Aorta (tissue), 5 donors: ENCODE results near the gene TNS4. TPM values are rescaled to one million over a fixed set of nuclear protein-coding genes. Genes with fewer than 3 reads are reported as not detected.

Source experiments
- ATAC-seq: fragments of 200-7000 bp; cut with Tn5 transposase; one replicate; pipeline ENCODE4 v1.9.1; 2022; ENCODE audit warnings: moderate library complexity; ENCODE audit not compliant: low FRiP score
- DNase-seq, 2 donors: peaks; one replicate each; pipeline ENCODE4 v3.0.0-alpha.2; 2020
- H3K27ac ChIP-seq, 2 donors: one replicate each; pipeline ENCODE4 v1.5.1; 2013; ENCODE audit warnings: low read length in 2 of 2, mild to moderate bottlenecking in 2 of 2, moderate library complexity in 2 of 2, control low read depth in 1 of 2, inconsistent platforms in 1 of 2, low read depth in 1 of 2
- H3K27me3 ChIP-seq, 2 donors: one replicate each; pipeline ENCODE4 v1.6.1; 2013; ENCODE audit warnings: control low read depth in 1 of 2, low read length in 1 of 2, mild to moderate bottlenecking in 1 of 2, moderate library complexity in 1 of 2; ENCODE audit not compliant: insufficient read depth in 2 of 2, control insufficient read depth in 1 of 2
- H3K36me3 ChIP-seq, 2 donors: one replicate each; pipeline ENCODE4 v1.6.1; 2013; ENCODE audit warnings: control low read depth in 1 of 2, low read length in 1 of 2, mild to moderate bottlenecking in 1 of 2; ENCODE audit not compliant: insufficient read depth in 2 of 2, control insufficient read depth in 1 of 2
- H3K4me1 ChIP-seq, 2 donors: one replicate each; pipeline ENCODE4 v1.6.1; 2013; ENCODE audit warnings: low read length in 2 of 2, control low read depth in 1 of 2, mild to moderate bottlenecking in 1 of 2, moderate library complexity in 1 of 2; ENCODE audit not compliant: insufficient read depth in 2 of 2, control insufficient read depth in 1 of 2
- H3K4me3 ChIP-seq, 2 donors: one replicate each; pipeline ENCODE4 v1.5.1; 2013; ENCODE audit warnings: low read length in 2 of 2, control low read depth in 1 of 2, mild to moderate bottlenecking in 1 of 2
- H3K9me3 ChIP-seq: one replicate; pipeline ENCODE4 v1.6.1; 2013; ENCODE audit warnings: mild to moderate bottlenecking, low read length; ENCODE audit not compliant: control insufficient read depth
- WGBS, 2 donors: extraction: QIAGEN DNeasy Blood & Tissue Kit; methylation state at CpG; one replicate each; pipeline ENCODE4 v1.1.7; 2013; 5-methylcytosine and 5-hydroxymethylcytosine counted together
- intact Hi-C, 2 donors: fragments of 100-400 bp; cut with DNase I; formaldehyde crosslinking; loops; one replicate each; pipeline versions ENCODE4 v1.14.2 to v1.15.0; 2022
- polyA plus RNA-seq, 2 donors: library from polyadenylated mRNA; stranded (reverse); fragments of 200-250 nt; gene quantifications; one replicate each; pipeline ENCODE4 v1.2.3, GENCODE V29; 2013
- total RNA-seq, 2 donors: library from RNA; stranded (reverse); fragmentation: NEBNext Ultra II Directional; extraction: Animal tissue kit (Norgen Biotek cat#: 25700); gene quantifications; one replicate each; pipeline ENCODE4 v1.2.1, GENCODE V29; 2021
- donor health status: healthy with polysubstance abuse.
- donor health status: Bipolar disorder and iron deficiency.
- donor health status: DM: no; HTN: no; CAD: no.
- donor health status: DM: no; HTN: no; CAD: no.
- donor health status: DM: yes; HTN: yes; CAD: no.

The TNS4 gene
- total and polyA plus RNA-seq, 4 donors, result 0.05 to 0.39 TPM; not detected in 2

DNA sequence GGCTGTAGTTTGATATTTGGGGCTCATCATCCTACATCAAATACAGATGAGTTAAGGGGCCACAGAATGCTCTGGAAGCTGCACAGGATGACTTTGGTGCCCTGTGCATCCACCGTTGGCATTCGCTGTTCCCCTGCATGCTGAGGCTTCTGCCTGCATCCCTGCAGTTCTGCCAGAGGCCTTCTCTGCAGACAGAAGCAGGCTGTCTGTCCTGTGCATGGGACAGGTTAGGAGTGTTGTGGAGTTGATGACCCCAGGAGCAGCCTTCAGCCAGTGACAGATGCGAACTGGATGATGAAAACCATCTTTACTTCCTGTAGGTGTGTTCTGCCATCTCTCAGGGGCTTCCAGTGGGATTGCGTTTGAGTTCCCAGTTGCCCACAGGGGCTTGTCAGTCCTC, 13.6 kb upstream of the TNS4 start:
- H3K36me3 ChIP-seq, result no peaks in the 10 kb centered on the region
- no peak overlapping the region for H3K4me3 ChIP-seq
- DNase-seq (peak in 1 of 2 donors; percentile 36), ATAC-seq (no peak)
- H3K27ac ChIP-seq, result no peak overlapping the region
- no peaks in the 10 kb centered on the region for H3K4me1 ChIP-seq
- H3K9me3 ChIP-seq, result no peaks in the 10 kb centered on the region
- intact Hi-C loops, result no loop called here
- no peaks in the 10 kb centered on the region for H3K27me3 ChIP-seq
- 94% methylated on average over 4 of the region's 4 CpGs for WGBS, 2 donors

- intact Hi-C loops, result no loop called here
- Histone ChIP-seq H3K36me3 (no peaks in the 10 kb centered on the region), H3K9me3 (no peaks in the 10 kb centered on the region), H3K27ac (no peak overlapping the region), H3K4me3 (no peak overlapping the region), H3K27me3 (no peaks in the 10 kb centered on the region), H3K4me1 (no peaks in the 10 kb centered on the region)
- DNase-seq (peak in 1 of 2 donors; percentile 51), ATAC-seq (no peak)
- WGBS, 2 donors, result 91 to 92% methylated on average over 7 of the region's 7 CpGs
Observed at GRCh38 chr17:40514013-40514875, 12.8 kb upstream of the TNS4 start.

DNA sequence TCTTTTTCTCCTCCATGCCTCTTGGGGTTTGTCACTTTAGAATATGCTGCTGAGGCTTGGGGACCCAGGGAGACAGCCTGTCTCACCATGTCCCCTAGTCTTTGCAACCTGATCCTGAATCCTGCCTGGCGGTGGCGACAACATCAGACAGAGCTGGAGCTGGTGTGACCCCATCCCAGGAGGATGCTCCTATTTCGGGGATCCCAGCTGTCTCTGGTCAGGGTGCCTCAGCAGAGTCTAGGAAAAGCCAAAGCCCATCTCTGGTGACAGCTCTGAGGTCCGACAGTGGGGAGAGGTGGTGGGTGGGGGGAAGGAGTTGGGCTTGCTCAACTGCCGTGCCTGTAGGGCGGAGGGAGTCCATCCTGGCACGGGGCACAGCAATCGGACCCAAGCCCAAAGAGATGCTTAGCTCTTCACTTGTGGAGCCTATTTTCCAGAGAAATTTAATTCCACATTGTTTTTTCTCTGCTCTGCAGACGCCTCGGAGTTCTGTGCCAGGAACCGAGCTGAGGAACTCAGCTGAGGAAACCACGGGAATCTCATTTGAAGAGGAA, 10.3 kb upstream of the TNS4 start:
- Histone ChIP-seq H3K36me3 (no peaks in the 10 kb centered on the region), H3K4me3 (no peak overlapping the region), H3K27me3 (no peaks in the 10 kb centered on the region), H3K9me3 (no peaks in the 10 kb centered on the region), H3K27ac (no peak overlapping the region), H3K4me1 (no peaks in the 10 kb centered on the region)
- peak; percentile 19 for ATAC-seq
- intact Hi-C loops, result no loop called here
- 49 to 57% methylated on average over 12 of the region's 12 CpGs for WGBS, 2 donors
- peak in 1 of 2 donors; percentile 51 for DNase-seq

GRCh38 chr17:40511136-40511535, 9.7 kb upstream of the TNS4 start:
- no peaks in the 10 kb centered on the region for H3K4me1 ChIP-seq
- no peak overlapping the region for H3K27ac ChIP-seq
- no peak overlapping the region for H3K4me3 ChIP-seq
- no peaks in the 10 kb centered on the region for H3K27me3 ChIP-seq
- no peaks in the 10 kb centered on the region for H3K9me3 ChIP-seq
- no peak for DNase-seq
- no peak for ATAC-seq
- intact Hi-C loops, result no loop called here
- WGBS, 2 donors, result 92 to 98% methylated on average over 2 of the region's 2 CpGs
- H3K36me3 ChIP-seq, result no peaks in the 10 kb centered on the region

DNA sequence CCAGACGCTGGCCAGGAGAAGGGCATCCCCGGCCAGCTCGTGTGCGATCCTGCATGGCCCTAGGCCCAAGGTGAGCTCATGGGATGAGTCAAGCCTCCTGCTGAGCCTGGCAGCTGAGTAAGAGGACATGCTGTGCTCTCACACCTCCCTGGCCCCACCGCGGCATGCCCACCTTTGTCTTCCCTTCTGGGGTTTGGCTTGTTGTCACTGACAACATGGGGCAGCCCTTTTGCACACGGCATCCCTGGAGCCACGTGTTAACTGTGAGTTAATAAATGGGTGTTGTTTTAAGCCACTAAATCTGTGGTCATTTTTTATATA, 8.9 kb upstream of the TNS4 start:
- intact Hi-C loops, result no loop called here
- H3K36me3 ChIP-seq, result no peaks in the 10 kb centered on the region
- H3K4me3 ChIP-seq, result no peak overlapping the region
- no peaks in the 10 kb centered on the region for H3K27me3 ChIP-seq
- ATAC-seq (no peak), DNase-seq (peak in 1 of 2 donors; percentile 75)
- 80 to 86% methylated on average over 8 of the region's 8 CpGs for WGBS, 2 donors
- no peak overlapping the region for H3K27ac ChIP-seq
- no peaks in the 10 kb centered on the region for H3K9me3 ChIP-seq
- no peaks in the 10 kb centered on the region for H3K4me1 ChIP-seq

DNA sequence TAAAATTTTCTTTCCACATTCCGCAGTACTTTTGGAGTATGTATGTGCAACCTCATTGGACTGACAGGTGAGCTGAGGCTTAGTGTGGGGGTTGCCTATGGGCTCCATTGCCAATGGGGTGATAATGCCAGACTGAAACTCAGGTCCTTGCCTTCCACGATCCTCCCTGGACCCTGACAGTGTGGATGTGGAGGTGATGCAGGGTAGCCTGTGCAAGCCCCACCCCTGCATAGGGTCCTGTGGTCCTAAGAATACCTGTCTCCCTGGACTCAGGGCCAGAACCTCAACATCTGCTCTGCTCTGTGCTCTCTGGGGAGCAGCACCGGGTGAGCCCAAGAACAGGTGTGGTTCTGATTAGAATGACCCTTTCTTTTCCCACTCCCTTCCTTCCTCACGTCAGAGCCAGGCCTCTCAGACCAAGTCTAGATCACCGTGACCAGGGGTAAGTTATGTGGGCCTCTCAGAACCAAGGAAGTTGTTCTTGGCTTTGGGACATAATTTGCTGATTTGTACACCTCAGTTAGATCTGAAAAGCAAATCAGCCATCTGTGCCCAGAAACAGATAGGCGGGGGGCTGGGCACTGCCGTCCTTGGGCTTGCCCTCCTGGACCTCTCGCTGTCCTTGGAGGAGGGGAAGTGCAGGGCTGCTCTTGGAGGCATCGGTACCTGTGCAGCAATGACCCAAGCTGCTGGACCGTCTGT, 8.4 kb upstream of the TNS4 start:
- ATAC-seq, result no peak
- no peaks in the 10 kb centered on the region for H3K27me3 ChIP-seq
- no peaks in the 10 kb centered on the region for H3K9me3 ChIP-seq
- DNase-seq, result peak in 1 of 2 donors; percentile 54
- intact Hi-C loops, result no loop called here
- no peak overlapping the region for H3K4me3 ChIP-seq
- no peaks in the 10 kb centered on the region for H3K36me3 ChIP-seq
- WGBS, 2 donors, result 88 to 90% methylated on average over 10 of the region's 10 CpGs
- H3K27ac ChIP-seq, result no peak overlapping the region
- no peaks in the 10 kb centered on the region for H3K4me1 ChIP-seq

GRCh38 chr17:40506786-40507185, 5.4 kb upstream of the TNS4 start:
- H3K27me3 ChIP-seq, result no peaks in the 10 kb centered on the region
- no peak overlapping the region for H3K27ac ChIP-seq
- no peak for ATAC-seq
- H3K4me1 ChIP-seq, result no peaks in the 10 kb centered on the region
- H3K9me3 ChIP-seq, result no peaks in the 10 kb centered on the region
- no peaks in the 10 kb centered on the region for H3K36me3 ChIP-seq
- H3K4me3 ChIP-seq, result no peak overlapping the region
- 85 to 88% methylated on average over 5 of the region's 5 CpGs for WGBS, 2 donors
- intact Hi-C loops, result no loop called here
- DNase-seq, result peak in 1 of 2 donors; percentile 19

- DNase-seq (no peak), ATAC-seq (no peak)
- Histone ChIP-seq H3K36me3 (no peaks in the 10 kb centered on the region), H3K27ac (no peak overlapping the region), H3K4me1 (peaks cover 0 to 2% of the 10 kb centered on the region in 2 donors), H3K9me3 (no peaks in the 10 kb centered on the region), H3K4me3 (no peak overlapping the region), H3K27me3 (no peaks in the 10 kb centered on the region)
- WGBS, 2 donors, result 97 to 98% methylated on average over 2 of the region's 2 CpGs
- intact Hi-C loops, result no loop called here
Observed at GRCh38 chr17:40503154-40503553, 1.7 kb upstream of the TNS4 start.
